ENCODE measurements around the gene SLC2A9. TPM values are rescaled to one million over a fixed set of nuclear protein-coding genes. Genes with fewer than 3 reads are reported as not detected.

SLC2A9 gene
- total RNA-seq, 1 experiment from 2014 or later = 1.8 TPM

DNA sequence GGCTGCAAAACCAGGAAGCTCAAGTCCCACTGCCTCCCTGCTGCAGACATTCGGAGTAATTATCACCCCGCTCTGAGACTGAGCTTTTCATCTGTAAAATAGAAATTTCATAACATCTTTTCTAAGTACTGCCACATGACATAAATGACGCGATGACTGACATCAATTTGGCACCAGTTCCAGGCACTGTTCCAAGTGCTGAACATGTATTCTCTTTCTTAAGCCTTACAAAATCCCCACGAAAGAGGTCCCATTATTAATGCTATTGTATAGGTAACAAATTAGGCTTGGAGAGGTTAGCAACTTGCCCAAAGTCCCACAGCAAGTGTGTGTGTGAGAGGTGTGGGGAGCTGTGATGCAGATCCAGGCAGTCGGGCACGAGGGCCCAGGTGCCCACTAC, 56.4 kb downstream of the SLC2A9 start:
- Mint-ChIP-seq H3K27ac (ENCODE audit: unreplicated experiment) (no peak overlapping the region), H3K4me1 (ENCODE audit: low read depth, unreplicated experiment) (no peaks in the 10 kb centered on the region), H3K4me3 (ENCODE audit: low read depth, unreplicated experiment) (no peak overlapping the region), H3K27me3 (ENCODE audit: unreplicated experiment) (peaks cover 14% of the 10 kb centered on the region), H3K36me3 (ENCODE audit: insufficient read depth, unreplicated experiment) (no peaks in the 10 kb centered on the region), H3K9me3 (ENCODE audit: low read depth, unreplicated experiment) (peaks cover 2% of the 10 kb centered on the region)
- intact Hi-C loops (cut with micrococcal nuclease; ENCODE audit: unreplicated experiment) = no loop called here
- TF ChIP-seq, protein P1, sequence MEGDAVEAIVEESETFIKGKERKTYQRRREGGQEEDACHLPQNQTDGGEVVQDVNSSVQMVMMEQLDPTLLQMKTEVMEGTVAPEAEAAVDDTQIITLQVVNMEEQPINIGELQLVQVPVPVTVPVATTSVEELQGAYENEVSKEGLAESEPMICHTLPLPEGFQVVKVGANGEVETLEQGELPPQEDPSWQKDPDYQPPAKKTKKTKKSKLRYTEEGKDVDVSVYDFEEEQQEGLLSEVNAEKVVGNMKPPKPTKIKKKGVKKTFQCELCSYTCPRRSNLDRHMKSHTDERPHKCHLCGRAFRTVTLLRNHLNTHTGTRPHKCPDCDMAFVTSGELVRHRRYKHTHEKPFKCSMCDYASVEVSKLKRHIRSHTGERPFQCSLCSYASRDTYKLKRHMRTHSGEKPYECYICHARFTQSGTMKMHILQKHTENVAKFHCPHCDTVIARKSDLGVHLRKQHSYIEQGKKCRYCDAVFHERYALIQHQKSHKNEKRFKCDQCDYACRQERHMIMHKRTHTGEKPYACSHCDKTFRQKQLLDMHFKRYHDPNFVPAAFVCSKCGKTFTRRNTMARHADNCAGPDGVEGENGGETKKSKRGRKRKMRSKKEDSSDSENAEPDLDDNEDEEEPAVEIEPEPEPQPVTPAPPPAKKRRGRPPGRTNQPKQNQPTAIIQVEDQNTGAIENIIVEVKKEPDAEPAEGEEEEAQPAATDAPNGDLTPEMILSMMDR (IDR thresholded peaks at IDR 0.05; ENCODE audit: unreplicated experiment) = no peak
- no peak for DNase-seq
- no TSS peak for BruUV-seq (replicated peaks)
- CTCF ChIA-PET = no interaction called here

DNA sequence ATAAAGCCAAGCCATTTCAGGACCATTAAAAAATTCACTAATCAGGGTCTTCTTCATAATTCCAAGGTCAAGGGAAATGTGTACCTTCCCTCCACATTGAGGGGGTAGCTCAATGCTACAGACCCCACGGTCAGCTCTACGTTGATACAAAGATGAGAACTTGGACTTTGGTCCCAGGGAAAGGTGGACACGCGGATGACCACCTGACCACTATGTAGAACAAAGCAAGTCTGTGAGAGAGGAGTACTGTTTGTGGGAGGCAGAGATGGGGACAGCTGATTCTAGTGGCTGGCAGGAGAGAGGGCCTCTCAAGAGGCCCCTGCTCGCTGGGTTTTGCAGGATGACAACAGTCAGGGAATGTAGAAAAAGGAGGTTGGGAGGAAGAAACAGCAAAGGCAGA, 58.0 kb downstream of the SLC2A9 start:
- Mint-ChIP-seq H3K9me3 (ENCODE audit: low read depth, unreplicated experiment) (peaks cover 2% of the 10 kb centered on the region), H3K4me3 (ENCODE audit: low read depth, unreplicated experiment) (no peak overlapping the region), H3K27ac (ENCODE audit: unreplicated experiment) (no peak overlapping the region), H3K4me1 (ENCODE audit: low read depth, unreplicated experiment) (no peaks in the 10 kb centered on the region), H3K36me3 (ENCODE audit: insufficient read depth, unreplicated experiment) (no peaks in the 10 kb centered on the region), H3K27me3 (ENCODE audit: unreplicated experiment) (peaks cover 14% of the 10 kb centered on the region)
- TF ChIP-seq, protein P1 (IDR thresholded peaks at IDR 0.05; ENCODE audit: unreplicated experiment) = no peak
- BruUV-seq (replicated peaks) = no TSS peak
- no peak for DNase-seq
- CTCF ChIA-PET = no interaction called here
- intact Hi-C loops (cut with micrococcal nuclease; ENCODE audit: unreplicated experiment) = no loop called here

DNA sequence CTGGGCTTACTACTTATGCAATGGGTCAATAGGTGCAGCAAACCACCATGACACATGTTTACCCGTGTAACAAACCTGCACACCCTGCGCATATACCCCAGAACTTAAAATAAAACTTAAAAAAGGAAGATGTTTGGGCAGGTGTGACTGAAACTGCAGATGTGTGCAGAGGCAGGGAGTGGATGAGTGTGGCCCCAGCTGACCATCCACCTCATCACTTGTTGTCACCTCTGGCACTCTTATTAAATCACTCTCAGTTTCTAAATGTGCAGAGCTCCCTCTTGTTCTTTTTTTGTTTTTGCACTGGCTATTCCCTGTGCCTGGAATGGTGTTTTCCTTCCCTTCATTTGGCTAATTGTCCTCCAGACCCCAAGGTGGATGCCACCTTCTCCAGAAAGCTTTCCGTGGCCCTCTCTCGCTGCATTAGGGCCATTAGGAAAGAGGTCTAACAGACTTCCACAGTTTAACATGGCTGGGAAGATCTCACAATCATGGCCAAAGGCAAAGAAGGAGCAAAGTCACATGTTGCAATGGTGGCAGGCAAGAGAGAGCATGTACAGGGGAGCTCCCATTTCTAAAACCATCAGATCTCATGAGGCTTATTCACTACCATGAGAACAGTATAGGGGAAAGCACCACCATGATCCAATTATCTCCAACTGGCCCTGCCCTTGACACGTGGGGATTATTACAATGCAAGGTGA, 58.5 kb downstream of the SLC2A9 start:
- Mint-ChIP-seq H3K36me3 (ENCODE audit: insufficient read depth, unreplicated experiment) (no peaks in the 10 kb centered on the region), H3K4me1 (ENCODE audit: low read depth, unreplicated experiment) (no peaks in the 10 kb centered on the region), H3K27me3 (ENCODE audit: unreplicated experiment) (peaks cover 14% of the 10 kb centered on the region), H3K4me3 (ENCODE audit: low read depth, unreplicated experiment) (no peak overlapping the region), H3K27ac (ENCODE audit: unreplicated experiment) (no peak overlapping the region), H3K9me3 (ENCODE audit: low read depth, unreplicated experiment) (peaks cover 2% of the 10 kb centered on the region)
- DNase-seq = no peak
- BruUV-seq (replicated peaks) = no TSS peak
- intact Hi-C loops (cut with micrococcal nuclease; ENCODE audit: unreplicated experiment) = no loop called here
- CTCF ChIA-PET = no interaction called here
- TF ChIP-seq, protein P1 (IDR thresholded peaks at IDR 0.05; ENCODE audit: unreplicated experiment) = no peak

DNA sequence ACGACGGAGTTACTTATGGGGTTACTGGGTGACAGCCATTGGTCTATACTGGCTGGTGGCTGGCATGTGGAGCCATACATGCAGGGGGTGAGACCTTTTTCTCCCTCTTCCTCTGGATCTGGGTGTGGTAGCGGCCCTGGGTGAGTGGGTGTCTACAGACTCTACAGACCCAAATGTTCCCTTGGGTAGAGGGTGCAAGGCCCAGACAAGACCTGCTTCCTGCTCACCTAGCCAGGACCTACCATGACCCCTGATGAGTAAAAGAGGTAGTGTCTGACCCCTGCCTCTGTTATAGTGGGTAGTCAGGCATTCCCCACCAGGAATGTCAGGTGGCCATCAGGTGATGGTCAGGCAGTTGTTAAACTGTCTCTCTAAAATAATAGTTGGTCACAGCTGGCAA, 66.8 kb downstream of the SLC2A9 start:
- peaks cover 2% of the 10 kb centered on the region for H3K27me3 Mint-ChIP-seq (ENCODE audit: unreplicated experiment)
- peaks cover 2% of the 10 kb centered on the region for H3K9me3 Mint-ChIP-seq (ENCODE audit: low read depth, unreplicated experiment)
- no peaks in the 10 kb centered on the region for H3K4me1 Mint-ChIP-seq (ENCODE audit: low read depth, unreplicated experiment)
- TF ChIP-seq, protein P1 (IDR thresholded peaks at IDR 0.05; ENCODE audit: unreplicated experiment) = no peak
- no peak overlapping the region for H3K4me3 Mint-ChIP-seq (ENCODE audit: low read depth, unreplicated experiment)
- H3K27ac Mint-ChIP-seq (ENCODE audit: unreplicated experiment) = no peak overlapping the region
- CTCF ChIA-PET = no interaction called here
- DNase-seq = no peak
- intact Hi-C loops (cut with micrococcal nuclease; ENCODE audit: unreplicated experiment) = no loop called here
- BruUV-seq (replicated peaks) = no TSS peak
- no peaks in the 10 kb centered on the region for H3K36me3 Mint-ChIP-seq (ENCODE audit: insufficient read depth, unreplicated experiment)

Measured in Calu3 (cell line).